GM21717 (cell line): Measurements from ENCODE around the gene PAX5.

ENCODE experiments used
- ATAC-seq: cut with Tn5 transposase; IDR thresholded peaks from one replicate; pipeline ENCODE4 v1.9.1; 2021; ENCODE audit warnings: mild to moderate bottlenecking, moderate library complexity; ENCODE audit not compliant: unreplicated experiment

Gene PAX5

DNA sequence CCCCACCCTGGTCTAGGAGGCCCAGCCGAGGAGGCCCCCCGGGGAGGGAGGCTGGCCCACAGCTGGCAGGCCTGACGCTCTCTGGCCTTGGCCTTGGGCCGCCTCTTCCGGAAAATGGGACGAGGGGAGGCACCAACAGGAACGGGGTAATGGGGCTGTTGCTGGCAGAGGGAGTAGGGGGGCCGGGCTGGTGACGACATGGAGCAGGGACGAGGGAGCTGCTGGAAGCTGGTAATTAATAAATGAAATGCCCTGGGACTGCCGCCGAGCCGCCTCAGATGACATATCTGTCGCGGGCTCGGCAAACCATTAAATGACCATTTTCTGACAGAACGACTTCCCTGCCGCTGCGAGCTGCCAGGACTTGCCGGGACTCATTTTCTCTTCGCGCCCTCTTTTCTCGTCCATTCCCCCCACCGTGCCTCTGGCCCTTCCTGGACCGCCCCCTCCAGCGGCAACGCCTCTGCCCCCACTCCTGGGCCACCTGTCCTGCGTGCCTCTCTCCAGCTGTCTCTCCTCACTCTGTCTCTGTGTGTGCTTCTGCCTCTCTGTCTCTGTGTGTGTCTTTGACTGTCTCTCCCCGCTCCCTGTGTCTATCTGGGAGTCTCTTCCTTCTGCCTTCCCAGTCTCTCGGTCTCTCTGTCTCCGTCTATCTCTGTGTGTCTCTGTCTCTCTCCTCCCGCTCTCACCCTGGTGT is 215.7 kb downstream of the PAX5 start:
- ATAC-seq, result no peak

DNA sequence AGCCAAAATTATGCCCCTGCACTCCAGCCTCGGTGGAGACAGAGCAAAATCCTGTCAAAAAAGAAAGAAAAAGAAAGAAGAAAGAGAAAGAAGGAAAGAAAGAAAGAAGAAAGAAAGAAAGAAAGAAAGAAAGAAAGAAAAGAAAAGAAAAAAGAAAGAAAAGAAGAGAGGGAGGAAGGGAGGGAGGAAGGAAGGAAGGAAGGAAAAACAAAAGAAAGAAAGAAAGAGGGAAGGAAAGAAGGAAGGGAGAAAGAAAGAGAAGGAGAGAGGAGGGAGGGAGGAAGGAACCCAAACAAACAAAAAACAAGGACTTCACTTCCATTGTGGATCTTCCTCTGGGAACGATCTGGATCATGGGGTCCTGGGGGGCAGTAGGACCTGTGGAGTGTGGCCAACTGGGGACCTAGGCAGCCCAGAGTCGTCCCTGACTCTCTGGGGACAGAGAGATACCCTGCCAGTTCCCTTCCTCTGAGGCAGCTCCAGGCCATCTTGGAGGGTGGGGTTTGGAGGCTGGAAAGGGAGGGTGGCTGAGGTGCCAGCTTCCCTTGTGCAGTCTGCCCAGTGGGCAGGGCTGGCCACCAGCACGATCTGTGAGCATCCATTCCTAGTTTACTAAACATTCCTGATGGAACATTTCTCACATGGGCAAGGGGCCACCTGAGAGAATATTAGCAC is 216.8 kb downstream of the PAX5 start:
- no peak for ATAC-seq

DNA sequence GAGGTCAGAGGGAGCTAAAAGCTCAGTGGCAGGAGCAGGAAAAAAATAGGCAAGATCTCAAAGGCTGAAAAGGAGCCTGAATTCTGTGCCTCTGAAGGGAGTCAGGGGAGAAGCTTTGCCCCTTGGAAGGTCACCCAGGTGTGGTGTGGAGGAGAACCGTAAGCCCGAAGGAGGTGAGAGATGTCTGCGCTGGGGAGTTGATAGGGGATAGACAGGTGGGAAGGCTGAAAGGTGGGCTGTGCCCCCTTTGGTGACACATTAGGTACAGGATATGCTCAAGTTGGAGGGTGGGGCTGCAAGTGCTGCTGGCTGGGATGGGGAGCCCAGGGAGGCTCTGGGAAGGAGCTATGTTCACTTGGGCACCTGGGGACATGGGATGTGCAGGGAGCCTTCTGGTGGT is 217.7 kb downstream of the PAX5 start:
- no peak for ATAC-seq

GRCh38 chr9:36815566-36816348 is 218.3 kb downstream of the PAX5 start:
- ATAC-seq, result no peak

GRCh38 chr9:36815023-36815422 is 219.0 kb downstream of the PAX5 start:
- ATAC-seq, result no peak

DNA sequence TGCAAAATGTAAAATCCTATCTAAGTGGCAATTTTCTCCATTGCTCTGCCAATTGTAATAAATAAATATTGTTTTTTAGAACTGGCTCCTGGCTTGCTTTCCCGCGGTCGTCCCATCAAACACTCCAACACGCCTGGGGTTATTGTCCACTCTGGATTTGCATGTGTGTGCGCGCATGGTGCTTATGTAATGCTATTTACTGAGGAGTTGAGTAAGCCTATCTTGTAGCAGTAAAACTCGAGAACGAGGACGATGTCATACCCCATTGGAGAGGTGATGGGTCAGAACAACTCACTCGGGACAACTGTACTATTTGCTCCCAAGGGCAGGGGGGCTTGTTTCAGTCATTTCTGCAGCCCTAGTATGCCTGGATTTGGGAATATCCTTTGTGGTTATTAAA is 220.9 kb downstream of the PAX5 start:
- ATAC-seq, result no peak

DNA sequence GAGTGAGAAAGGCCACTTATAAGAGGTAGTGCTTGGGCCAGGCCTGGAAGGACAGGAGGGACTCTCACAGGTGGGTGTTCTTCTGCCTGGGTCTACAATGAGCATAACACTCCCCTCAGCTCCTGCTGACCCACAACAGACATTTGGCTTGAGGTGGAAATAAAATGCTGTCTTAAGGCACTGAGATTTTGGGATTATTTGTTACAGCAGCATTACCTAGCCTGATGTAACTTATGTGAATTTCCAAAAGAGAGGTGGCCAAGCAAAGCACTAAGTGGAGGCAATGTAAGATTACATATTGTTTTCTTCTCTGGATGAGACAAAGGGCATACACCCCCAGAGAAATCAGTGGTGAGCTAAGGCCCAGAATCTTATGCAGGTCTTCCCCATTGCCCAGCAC is 221.5 kb downstream of the PAX5 start:
- no peak for ATAC-seq

- no peak for ATAC-seq
Measured at GRCh38 chr9:36808251-36808650, 225.8 kb downstream of the PAX5 start.

DNA sequence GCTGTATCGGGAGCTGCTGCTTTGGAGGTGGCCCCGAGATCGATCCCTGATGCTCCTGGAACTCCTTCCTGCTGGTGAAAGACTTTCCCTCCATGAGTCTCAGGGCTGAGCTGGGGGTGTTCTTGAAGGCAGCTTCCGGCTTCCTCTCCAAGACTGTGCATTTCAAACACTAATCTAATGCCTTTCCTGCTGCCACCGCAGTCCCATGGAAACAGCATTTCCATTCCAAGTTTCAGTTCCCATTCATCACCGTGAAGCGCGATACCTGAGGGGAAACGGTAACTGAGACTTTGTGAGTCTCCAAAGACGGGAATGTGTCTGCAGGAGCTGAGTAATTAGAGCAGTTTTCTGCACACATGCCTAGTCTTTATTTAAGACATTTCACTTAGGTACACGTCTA is 230.1 kb downstream of the PAX5 start:
- no peak for ATAC-seq

DNA sequence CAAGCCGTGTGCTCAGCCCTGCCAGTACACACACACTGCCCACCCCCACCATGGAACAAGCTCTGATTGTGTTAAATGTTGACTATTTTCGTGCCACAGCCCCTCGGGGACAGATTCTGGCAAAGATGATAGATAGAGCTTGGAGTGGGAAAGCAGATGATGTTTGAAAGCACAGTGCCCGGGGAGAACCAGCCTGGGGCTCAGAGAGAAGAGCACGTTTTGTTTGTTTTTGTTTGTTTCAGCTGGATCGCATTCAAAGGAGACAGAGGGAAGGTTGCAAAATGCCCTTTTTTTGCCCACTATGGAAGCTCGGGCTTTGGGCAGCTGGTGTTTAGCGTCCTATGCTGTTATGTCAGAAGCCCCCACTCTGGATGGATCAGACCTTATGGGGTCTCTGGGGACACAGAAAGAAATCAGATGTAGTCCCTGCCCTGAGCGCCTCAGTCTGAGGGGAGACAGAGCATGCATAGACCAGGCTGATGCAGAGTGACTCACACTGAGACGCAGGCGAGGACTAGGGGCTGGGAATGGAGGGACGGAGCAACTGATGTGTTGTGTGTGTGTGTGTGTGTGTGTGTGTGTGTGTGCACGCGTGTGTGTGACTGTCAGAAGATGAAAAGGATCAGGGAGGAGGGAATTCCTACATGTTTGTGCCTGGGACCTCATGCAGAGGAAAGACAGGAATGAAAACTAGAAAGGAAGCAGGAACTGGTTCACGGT is 231.7 kb downstream of the PAX5 start:
- no peak for ATAC-seq

GRCh38 chr9:36800455-36800854 is 233.6 kb downstream of the PAX5 start:
- ATAC-seq, result no peak

GRCh38 chr9:36798350-36799065 is 235.6 kb downstream of the PAX5 start:
- no peak for ATAC-seq

- no peak for ATAC-seq
Measured at GRCh38 chr9:36797471-36798220, 236.4 kb downstream of the PAX5 start.

DNA sequence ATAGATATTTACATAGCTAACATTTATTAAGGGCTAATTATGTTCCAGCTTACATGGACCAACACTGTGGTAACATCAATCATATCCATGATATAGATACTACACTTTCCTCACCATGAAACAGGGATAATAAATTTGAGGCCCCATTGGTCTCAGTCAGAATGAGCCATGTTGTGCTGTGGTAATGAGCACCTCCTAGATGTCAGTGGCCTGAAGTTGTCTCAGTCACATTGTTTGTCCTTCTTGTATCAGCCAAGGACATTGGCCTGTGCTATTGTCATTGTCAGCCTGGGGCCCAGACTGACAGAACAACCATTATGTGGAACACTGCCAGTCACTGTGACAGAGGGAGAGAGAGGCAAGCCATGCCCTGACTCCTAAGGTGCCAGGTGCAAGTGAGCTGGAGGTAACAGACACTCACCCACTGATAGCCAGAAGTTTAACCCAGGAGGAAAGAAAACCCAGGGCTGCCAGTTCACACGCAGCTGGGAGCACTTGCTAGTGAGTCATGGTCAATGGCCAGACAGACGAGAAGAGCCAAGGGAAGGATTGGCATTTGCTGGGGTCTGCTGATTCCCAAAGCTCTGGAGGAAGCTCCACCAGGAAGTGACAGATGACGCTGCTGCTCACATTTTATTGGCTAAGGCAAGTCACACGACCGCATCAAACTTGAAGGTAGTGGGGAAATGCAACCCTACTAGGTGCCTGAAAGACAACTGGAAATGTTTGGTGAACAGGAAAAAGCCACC is 237.2 kb downstream of the PAX5 start:
- no peak for ATAC-seq

GRCh38 chr9:36794461-36794860 is 239.6 kb downstream of the PAX5 start:
- ATAC-seq, result no peak

GRCh38 chr9:36793277-36793676 is 240.8 kb downstream of the PAX5 start:
- ATAC-seq, result no peak

GRCh38 chr9:36791222-36791950 is 242.7 kb downstream of the PAX5 start:
- ATAC-seq, result no peak

GRCh38 chr9:36789886-36790285 is 244.2 kb downstream of the PAX5 start:
- no peak for ATAC-seq

GRCh38 chr9:36788534-36788933 is 245.5 kb downstream of the PAX5 start:
- no peak for ATAC-seq
